ENCODE results near the gene CDH13.
A peak's percentile ranks its signal among the peaks of the same experiment; 100 is the strongest.

Gene CDH13

GRCh38 chr16:82628711-82629110 lies 1.9 kb downstream of the CDH13 start:
- DNase-seq = no peak

- DNase-seq = no peak
These were observed 2.8 kb downstream of the CDH13 start for GRCh38 chr16:82629441-82630027.

- DNase-seq = no peak
These were observed 3.5 kb downstream of the CDH13 start for GRCh38 chr16:82630219-82630618.

GRCh38 chr16:82630688-82631087 lies 3.9 kb downstream of the CDH13 start:
- DNase-seq = no peak

- DNase-seq = no peak
These were observed 5.2 kb downstream of the CDH13 start for GRCh38 chr16:82631701-82632685.

GRCh38 chr16:82633964-82634600 lies 7.3 kb downstream of the CDH13 start:
- no peak for DNase-seq

GRCh38 chr16:82634955-82635610 lies 8.3 kb downstream of the CDH13 start:
- no peak for DNase-seq

- DNase-seq = no peak
These were observed 9.7 kb downstream of the CDH13 start for GRCh38 chr16:82636485-82636884.

GRCh38 chr16:82636958-82637357 lies 10.2 kb downstream of the CDH13 start:
- no peak for DNase-seq

GRCh38 chr16:82638095-82638798 lies 11.5 kb downstream of the CDH13 start:
- DNase-seq = no peak

- DNase-seq = no peak
These were observed 12.5 kb downstream of the CDH13 start for GRCh38 chr16:82639263-82639662.

- DNase-seq = peak in 2 of 4 experiments; percentile 4 to 15
These were observed 13.0 kb downstream of the CDH13 start for GRCh38 chr16:82639666-82640336.

GRCh38 chr16:82641336-82641984 lies 14.7 kb downstream of the CDH13 start:
- no peak for DNase-seq

GRCh38 chr16:82643136-82643535 lies 16.4 kb downstream of the CDH13 start:
- no peak for DNase-seq

GRCh38 chr16:82643936-82644630 lies 17.3 kb downstream of the CDH13 start:
- DNase-seq = no peak

- DNase-seq = no peak
These were observed 19.7 kb downstream of the CDH13 start for GRCh38 chr16:82646504-82646903.

- no peak for DNase-seq
These were observed 23.0 kb downstream of the CDH13 start for GRCh38 chr16:82649766-82650165.

- no peak for DNase-seq
These were observed 24.0 kb downstream of the CDH13 start for GRCh38 chr16:82650804-82651203.

- DNase-seq = no peak
These were observed 25.3 kb downstream of the CDH13 start for GRCh38 chr16:82651921-82652601.

- no peak for DNase-seq
These were observed 26.1 kb downstream of the CDH13 start for GRCh38 chr16:82652826-82653225.
